Body of pancreas (tissue), 4 donors: ENCODE measurements around the gene APOA1.

Experiments
- POLR2A ChIP-seq, 3 donors: fragments of 450-650 bp; IDR thresholded peaks; one replicate each; pipeline ENCODE4 v1.6.1; 2016; ENCODE audit warnings: antibody characterized with exemption in 3 of 3, mild to moderate bottlenecking in 2 of 3
- TF ChIP-seq, protein P1 (sequence below), 7 experiments: fragments of 450-650 bp in 4 of 7; fragments of 200-600 bp in 3 of 7; sonication (generic) in 3 of 7; IDR thresholded peaks; one replicate each; pipeline ENCODE4 v1.5.1; 2016 to 2019; ENCODE audit warnings: antibody characterized with exemption in 7 of 7

DNA sequence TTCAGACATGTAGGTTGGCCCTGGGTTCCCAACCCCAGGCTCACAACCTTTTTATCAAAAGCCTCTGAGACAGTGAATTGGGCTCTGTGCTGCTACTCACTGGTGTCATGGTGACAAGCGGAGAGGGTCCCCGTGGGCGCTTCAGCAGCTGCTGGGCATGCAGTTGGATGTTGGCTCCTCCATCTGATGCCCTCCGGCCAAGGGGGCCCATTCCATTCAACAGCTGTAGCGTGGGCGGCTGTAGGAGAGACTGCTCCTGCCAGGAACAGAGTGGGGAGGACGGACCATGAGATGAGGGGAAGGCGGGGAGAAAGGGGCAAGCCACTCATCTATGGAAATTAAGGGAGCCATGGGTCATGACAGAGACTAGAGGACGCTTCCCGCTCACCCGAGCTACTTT is 36.0 kb upstream of the APOA1 start:
- TF ChIP-seq, protein P1, sequence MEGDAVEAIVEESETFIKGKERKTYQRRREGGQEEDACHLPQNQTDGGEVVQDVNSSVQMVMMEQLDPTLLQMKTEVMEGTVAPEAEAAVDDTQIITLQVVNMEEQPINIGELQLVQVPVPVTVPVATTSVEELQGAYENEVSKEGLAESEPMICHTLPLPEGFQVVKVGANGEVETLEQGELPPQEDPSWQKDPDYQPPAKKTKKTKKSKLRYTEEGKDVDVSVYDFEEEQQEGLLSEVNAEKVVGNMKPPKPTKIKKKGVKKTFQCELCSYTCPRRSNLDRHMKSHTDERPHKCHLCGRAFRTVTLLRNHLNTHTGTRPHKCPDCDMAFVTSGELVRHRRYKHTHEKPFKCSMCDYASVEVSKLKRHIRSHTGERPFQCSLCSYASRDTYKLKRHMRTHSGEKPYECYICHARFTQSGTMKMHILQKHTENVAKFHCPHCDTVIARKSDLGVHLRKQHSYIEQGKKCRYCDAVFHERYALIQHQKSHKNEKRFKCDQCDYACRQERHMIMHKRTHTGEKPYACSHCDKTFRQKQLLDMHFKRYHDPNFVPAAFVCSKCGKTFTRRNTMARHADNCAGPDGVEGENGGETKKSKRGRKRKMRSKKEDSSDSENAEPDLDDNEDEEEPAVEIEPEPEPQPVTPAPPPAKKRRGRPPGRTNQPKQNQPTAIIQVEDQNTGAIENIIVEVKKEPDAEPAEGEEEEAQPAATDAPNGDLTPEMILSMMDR (IDR thresholded peaks at IDR 0.05) = no peak
- no peak for TF ChIP-seq POLR2A (IDR thresholded peaks at IDR 0.05)
